HCT116 (cell line): ENCODE measurements around the gene YAE1.

Source experiments
- CTCF ChIP-seq, 3 experiments: fragments of 200-600 bp in 1 of 3; sonication (generic) in 1 of 3; IDR thresholded peaks in 2 of 3; conservative IDR thresholded peaks in 1 of 3; 2 replicates each; pipeline ENCODE4 v1.5.1; 2012 to 2017; ENCODE audit warnings: low read depth in 2 of 3, low read length in 2 of 3, antibody characterized with exemption in 1 of 3, borderline replicate concordance in 1 of 3, control low read depth in 1 of 3, mild to moderate bottlenecking in 1 of 3, mixed read lengths in 1 of 3, mixed run types in 1 of 3, moderate library complexity in 1 of 3; ENCODE audit not compliant: insufficient read depth in 1 of 3
- MAX ChIP-seq: IDR thresholded peaks from 2 replicates; pipeline ENCODE4 v1.6.1; 2012
- POLR2AphosphoS5 ChIP-seq: IDR thresholded peaks from 2 replicates; pipeline ENCODE4 v1.6.1; 2011; ENCODE audit warnings: mild to moderate bottlenecking, low read depth, low read length, moderate library complexity
- TCF7L2 ChIP-seq: IDR thresholded peaks from 2 replicates; pipeline ENCODE4 v1.7.0; 2011; ENCODE audit warnings: borderline replicate concordance, inconsistent platforms; ENCODE audit not compliant: insufficient read depth, insufficient read length; ENCODE audit errors: extremely low read depth

- TF ChIP-seq MAX (no peak), TCF7L2 (no peak), CTCF (IDR thresholded peaks at IDR 0.05 in 2 of 3, conservative IDR thresholded peaks at IDR 0.05 in 1 of 3; ENCODE audit: borderline replicate concordance in 1 of 3, insufficient read depth in 1 of 3, low read depth in 2 of 3, low read length in 2 of 3) (no peak), POLR2AphosphoS5 (no peak)
Measured at GRCh38 chr7:39587393-39587792, 21.2 kb downstream of the YAE1 start.
